H1 (cell line): Measurements from ENCODE around the gene BLVRA. TPM values are rescaled to one million over a fixed set of nuclear protein-coding genes. Genes with fewer than 3 reads are reported as not detected.

ENCODE experiments used
- CTCF ChIA-PET: fragments of 300-600 bp; sonication (Branson Sonifier 250); formaldehyde crosslinking; loops from one replicate; lab custom pipeline; 2021; ENCODE audit not compliant: partially characterized antibody; lab: Charles Lee
- POLR2A ChIA-PET: fragments of 300-600 bp; sonication (Branson Sonifier 250); formaldehyde crosslinking; loops from one replicate; lab custom pipeline; 2021; ENCODE audit warnings: inconsistent platforms; ENCODE audit not compliant: partially characterized antibody; lab: Charles Lee
- DNase-seq, 2 experiments: peaks; one replicate each; pipeline versions ENCODE4 v3.0.0 to v3.0.0-alpha.2; 2010 to 2022; ENCODE audit warnings: low spot score in 2 of 2, low read depth in 1 of 2, mixed read lengths in 1 of 2
- FAIRE-seq: peaks from 2 replicates; lab custom pipeline; 2011; peaks lifted over from hg19 to GRCh38; lab: Jason Lieb, UNC
- H2AFZ ChIP-seq: 2 replicates; pipeline ENCODE4 v1.8.1; 2012; ENCODE audit warnings: low read length, inconsistent platforms
- H2AK5ac ChIP-seq: 2 replicates; pipeline ENCODE4 v1.6.1; 2013; ENCODE audit warnings: low read depth, low read length
- H2BK120ac ChIP-seq: replicated peaks from 2 replicates; pipeline ENCODE3; 2013; ENCODE audit warnings: low read depth, low read length, inconsistent platforms
- H2BK12ac ChIP-seq: 2 replicates; pipeline ENCODE4 v1.6.1; 2013; ENCODE audit warnings: low read depth, low read length
- H2BK15ac ChIP-seq: 2 replicates; pipeline ENCODE4 v1.6.1; 2013; ENCODE audit warnings: low read length
- H2BK20ac ChIP-seq: 2 replicates; pipeline ENCODE4 v1.6.1; 2013; ENCODE audit warnings: low read length
- H2BK5ac ChIP-seq: 2 replicates; pipeline ENCODE4 v1.6.1; 2013; ENCODE audit warnings: low read depth, low read length
- H3K14ac ChIP-seq: 2 replicates; pipeline ENCODE4 v1.6.1; 2013; ENCODE audit warnings: inconsistent platforms; ENCODE audit not compliant: insufficient read length
- H3K18ac ChIP-seq: 2 replicates; pipeline ENCODE4 v1.6.1; 2013; ENCODE audit warnings: low read length; ENCODE audit errors: extremely low read depth
- H3K23ac ChIP-seq: 2 replicates; pipeline ENCODE4 v1.6.1; 2013; ENCODE audit warnings: inconsistent platforms; ENCODE audit not compliant: insufficient read length
- H3K23me2 ChIP-seq: 2 replicates; pipeline ENCODE4 v1.6.1; 2013; ENCODE audit warnings: low read depth, low read length
- H3K27ac ChIP-seq: 2 replicates; pipeline ENCODE4 v1.6.1; 2011; ENCODE audit warnings: low read depth, low read length, inconsistent platforms
- H3K27me3 ChIP-seq, 4 experiments: replicated peaks in 1 of 4; 1 replicate in 1 of 4; 2 replicates in 3 of 4; pipeline versions ENCODE4 v1.6.1 to v1.8.1; 2011 to 2013; ENCODE audit warnings: low read length in 3 of 4, mild to moderate bottlenecking in 3 of 4, inconsistent platforms in 2 of 4, mixed read lengths in 2 of 4, moderate library complexity in 1 of 4; ENCODE audit not compliant: control insufficient read depth in 3 of 4, insufficient read depth in 3 of 4; ENCODE audit errors: extremely low read depth in 1 of 4
- H3K36me3 ChIP-seq, 4 experiments: 2 replicates each; pipeline versions ENCODE4 v1.6.1 to v1.8.1; 2011 to 2013; ENCODE audit warnings: mild to moderate bottlenecking in 4 of 4, low read length in 3 of 4, moderate library complexity in 2 of 4, control low read depth in 1 of 4, inconsistent platforms in 1 of 4; ENCODE audit not compliant: insufficient read depth in 4 of 4, control insufficient read depth in 2 of 4
- H3K4ac ChIP-seq: replicated peaks from 2 replicates; pipeline ENCODE3; 2013; ENCODE audit warnings: low read length, low read depth, mixed read lengths, inconsistent platforms; ENCODE audit not compliant: insufficient read length
- H3K4me1 ChIP-seq, 4 experiments: replicated peaks in 1 of 4; 1 replicate in 1 of 4; 2 replicates in 3 of 4; pipeline versions ENCODE4 v1.6.1 to v1.8.1; 2011 to 2013; ENCODE audit warnings: low read length in 3 of 4, inconsistent platforms in 2 of 4, mixed read lengths in 1 of 4; ENCODE audit not compliant: insufficient read depth in 4 of 4, control insufficient read depth in 3 of 4
- H3K4me2 ChIP-seq, 2 experiments: 2 replicates each; pipeline versions ENCODE4 v1.6.1 to v1.8.1; 2011 to 2013; ENCODE audit warnings: low read depth in 2 of 2, low read length in 2 of 2, control low read depth in 1 of 2, inconsistent platforms in 1 of 2, mild to moderate bottlenecking in 1 of 2; ENCODE audit not compliant: insufficient read depth in 1 of 2
- H3K4me3 ChIP-seq, 4 experiments: fragments of 200-600, 300-600 bp in 1 of 4; sonication (generic), shearing (Covaris generic), sonication (Bioruptor Twin) in 1 of 4; 2 replicates each; pipeline versions ENCODE4 v1.5.1 to v1.8.1; 2011 to 2016; ENCODE audit warnings: low read length in 4 of 4, low read depth in 3 of 4, control low read depth in 2 of 4, inconsistent platforms in 2 of 4, mild to moderate bottlenecking in 2 of 4, mixed read lengths in 1 of 4, moderate library complexity in 1 of 4; ENCODE audit not compliant: insufficient read depth in 2 of 4; ENCODE audit errors: extremely low read depth in 1 of 4
- H3K56ac ChIP-seq: replicated peaks from 2 replicates; pipeline ENCODE3; 2013; ENCODE audit warnings: low read depth, mild to moderate bottlenecking, mixed read lengths, low read length, inconsistent platforms; ENCODE audit not compliant: insufficient read length
- H3K79me1 ChIP-seq: 2 replicates; pipeline ENCODE4 v1.6.1; 2013; ENCODE audit warnings: low read depth, low read length, control low read depth
- H3K79me2 ChIP-seq, 2 experiments: 2 replicates each; pipeline versions ENCODE4 v1.6.1 to v1.8.1; 2012 to 2013; ENCODE audit warnings: low read length in 2 of 2, mild to moderate bottlenecking in 2 of 2, inconsistent platforms in 1 of 2; ENCODE audit not compliant: insufficient read depth in 2 of 2, control insufficient read depth in 1 of 2
- H3K9ac ChIP-seq, 4 experiments: replicated peaks in 1 of 4; 1 replicate in 1 of 4; 2 replicates in 3 of 4; pipeline versions ENCODE4 v1.6.1 to v1.8.1; 2011 to 2013; ENCODE audit warnings: low read depth in 3 of 4, low read length in 3 of 4, control low read depth in 2 of 4, mild to moderate bottlenecking in 2 of 4, moderate library complexity in 2 of 4, inconsistent platforms in 1 of 4; ENCODE audit errors: extremely low read depth in 1 of 4
- H3K9me3 ChIP-seq, 2 experiments: 2 replicates each; pipeline versions ENCODE4 v1.6.1 to v1.8.1; 2012 to 2013; ENCODE audit warnings: mild to moderate bottlenecking in 2 of 2, moderate library complexity in 2 of 2, control low read depth in 1 of 2, inconsistent platforms in 1 of 2, low read depth in 1 of 2, low read length in 1 of 2, mixed read lengths in 1 of 2; ENCODE audit not compliant: insufficient read depth in 2 of 2
- H4K20me1 ChIP-seq, 2 experiments: replicated peaks in 1 of 2; 2 replicates each; pipeline versions ENCODE3 to v1.8.1; 2011 to 2013; ENCODE audit warnings: inconsistent platforms in 2 of 2, low read length in 2 of 2, mild to moderate bottlenecking in 1 of 2; ENCODE audit not compliant: insufficient read depth in 2 of 2, control insufficient read depth in 1 of 2
- H4K5ac ChIP-seq: 2 replicates; pipeline ENCODE4 v1.6.1; 2013; ENCODE audit warnings: low read length, low read depth, mixed read lengths, inconsistent platforms; ENCODE audit not compliant: insufficient read length
- H4K8ac ChIP-seq: 2 replicates; pipeline ENCODE4 v1.8.0; 2013; ENCODE audit warnings: mild to moderate bottlenecking, moderate library complexity, low read length, inconsistent platforms; ENCODE audit not compliant: insufficient read depth; ENCODE audit errors: extremely low read depth
- H4K91ac ChIP-seq: replicated peaks from 2 replicates; pipeline ENCODE3; 2013; ENCODE audit warnings: low read length, mixed read lengths, inconsistent platforms; ENCODE audit not compliant: insufficient read length
- CHD2 ChIP-seq: IDR thresholded peaks from 2 replicates; pipeline ENCODE4 v1.6.1; 2012; ENCODE audit warnings: low read length, improper control_type of control experiment
- GTF2F1 ChIP-seq: IDR thresholded peaks from 2 replicates; pipeline ENCODE4 v1.6.1; 2012; ENCODE audit warnings: low read depth, low read length, improper control_type of control experiment, borderline replicate concordance
- JUN ChIP-seq: IDR thresholded peaks from 2 replicates; pipeline ENCODE4 v1.6.1; 2011; ENCODE audit warnings: low read depth, mild to moderate bottlenecking, improper control_type of control experiment, low read length
- RFX5 ChIP-seq: IDR thresholded peaks from 2 replicates; pipeline ENCODE4 v1.6.1; 2011; ENCODE audit warnings: low read depth, low read length, improper control_type of control experiment, borderline replicate concordance
- SIN3A ChIP-seq, 2 experiments: IDR thresholded peaks in 1 of 2; conservative IDR thresholded peaks in 1 of 2; 2 replicates each; pipeline ENCODE4 v1.6.1; 2011 to 2012; ENCODE audit warnings: low read length in 2 of 2, improper control_type of control experiment in 1 of 2, low read depth in 1 of 2, mild to moderate bottlenecking in 1 of 2
- SIRT6 ChIP-seq: IDR thresholded peaks from one replicate; pipeline ENCODE4 v1.7.1; 2012; ENCODE audit warnings: low read length, inconsistent platforms
- SP1 ChIP-seq: IDR thresholded peaks from 2 replicates; pipeline ENCODE4 v1.6.1; 2011; ENCODE audit warnings: low read depth, low read length
- TAF7 ChIP-seq: optimal IDR thresholded peaks from 2 replicates; pipeline ENCODE3; 2011; ENCODE audit warnings: low read depth, mild to moderate bottlenecking, inconsistent platforms, low read length, moderate library complexity, borderline replicate concordance
- ZNF274 ChIP-seq: IDR thresholded peaks from 2 replicates; pipeline ENCODE4 v1.7.0; 2012; ENCODE audit warnings: low read length, borderline replicate concordance; ENCODE audit errors: extremely low read depth
- WGBS, 2 experiments: shearing (Covaris generic) in 1 of 2; methylation state at CpG; one replicate each; pipeline versions ENCODE4 v1.1.6 to v1.1.7; 2013 to 2015; ENCODE audit warnings: low lambda C conversion rate in 2 of 2, mixed read lengths in 2 of 2, inconsistent platforms in 1 of 2, low coverage in 1 of 2, missing lambda C conversion rate in 1 of 2; ENCODE audit not compliant: insufficient replicate concordance in 2 of 2, insufficient coverage in 1 of 2, insufficient read length in 1 of 2; ENCODE audit errors: extremely low coverage in 1 of 2, missing lambda C conversion rate in 1 of 2; 5-methylcytosine and 5-hydroxymethylcytosine counted together
- polyA plus RNA-seq, 7 experiments: library from polyadenylated mRNA; depleted of rRNA in 3 of 7; stranded (reverse) in 5 of 7; unstranded in 2 of 7; fragments of >200 nt in 5 of 7; fragments of 200-250 nt in 2 of 7; gene quantifications; 1 replicate in 5 of 7; 2 replicates in 1 of 7; 4 replicates in 1 of 7; pipeline versions ENCODE4 v1.2.1 to v1.2.3, GENCODE V29; 2011 to 2013; ENCODE audit warnings: missing spikeins in 2 of 7, mixed read lengths in 2 of 7
- total RNA-seq: library from RNA; stranded (reverse); fragmentation: NEBNext Ultra II Directional; extraction: Animal tissue kit (Norgen Biotek cat#: 25700); gene quantifications from 2 replicates; pipeline ENCODE4 v1.2.1, GENCODE V29; 2021
- TF ChIP-seq, protein P1 (sequence below): IDR thresholded peaks from 2 replicates; pipeline ENCODE4 v1.6.1; 2012; ENCODE audit warnings: low read length, inconsistent platforms

Gene BLVRA
- total and polyA plus RNA-seq, 2 of the 8 experiments (the other 6 are each of a cell fraction or from before 2014, with no cell fraction given), result 16.1 to 37.1 TPM

DNA sequence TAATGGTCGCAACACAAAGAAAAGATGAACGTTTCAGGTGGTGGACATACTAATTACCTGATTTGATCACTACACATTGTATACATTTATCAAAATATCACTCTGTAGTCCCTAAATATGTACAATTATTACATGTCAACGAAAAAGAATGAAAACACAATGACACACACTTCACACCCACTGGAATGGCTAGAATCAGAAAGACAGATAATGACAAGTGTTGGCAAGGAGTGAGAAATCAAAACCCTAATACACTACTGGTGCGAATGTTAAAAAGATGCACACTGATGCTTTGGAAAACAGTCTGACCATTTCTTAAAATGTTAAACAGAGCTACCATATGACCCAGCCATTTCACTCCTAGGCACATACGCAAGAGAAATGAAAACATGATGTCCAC, 31.5 kb upstream of the BLVRA start:
- H3K14ac ChIP-seq, result no peak overlapping the region
- no peaks in the 10 kb centered on the region for H3K27me3 ChIP-seq
- no peak overlapping the region for H2BK15ac ChIP-seq
- no peak for DNase-seq
- H2BK120ac ChIP-seq, result no peak overlapping the region
- ChIA-PET CTCF (no interaction called here), POLR2A (no interaction called here)
- no peaks in the 10 kb centered on the region for H3K9me3 ChIP-seq
- no peaks in the 10 kb centered on the region for H3K4me1 ChIP-seq
- H4K91ac ChIP-seq, result no peak overlapping the region
- no peaks in the 10 kb centered on the region for H3K79me1 ChIP-seq
- H3K23ac ChIP-seq, result no peak overlapping the region
- peaks cover 21 to 72% of the 10 kb centered on the region in 2 experiments for H3K79me2 ChIP-seq
- no peak overlapping the region for H2BK5ac ChIP-seq
- peaks cover 0 to 11% of the 10 kb centered on the region in 2 experiments for H4K20me1 ChIP-seq
- FAIRE-seq, result no peak
- H3K23me2 ChIP-seq, result no peaks in the 10 kb centered on the region; the same call in 1 of the 2 replicates
- no peak overlapping the region for H3K18ac ChIP-seq
- no peak overlapping the region for H3K9ac ChIP-seq
- no peak overlapping the region for H4K8ac ChIP-seq
- TF ChIP-seq RFX5 (no peak), ZNF274 (no peak), SIN3A (conservative IDR thresholded peaks at IDR 0.05 in 1 of 2, IDR thresholded peaks at IDR 0.05 in 1 of 2; ENCODE audit: low read depth in 1 of 2, low read length in 2 of 2) (no peak), JUN (no peak), GTF2F1 (no peak), SIRT6 (no peak), CHD2 (no peak), SP1 (no peak), TAF7 (no peak)
- TF ChIP-seq, protein P1, sequence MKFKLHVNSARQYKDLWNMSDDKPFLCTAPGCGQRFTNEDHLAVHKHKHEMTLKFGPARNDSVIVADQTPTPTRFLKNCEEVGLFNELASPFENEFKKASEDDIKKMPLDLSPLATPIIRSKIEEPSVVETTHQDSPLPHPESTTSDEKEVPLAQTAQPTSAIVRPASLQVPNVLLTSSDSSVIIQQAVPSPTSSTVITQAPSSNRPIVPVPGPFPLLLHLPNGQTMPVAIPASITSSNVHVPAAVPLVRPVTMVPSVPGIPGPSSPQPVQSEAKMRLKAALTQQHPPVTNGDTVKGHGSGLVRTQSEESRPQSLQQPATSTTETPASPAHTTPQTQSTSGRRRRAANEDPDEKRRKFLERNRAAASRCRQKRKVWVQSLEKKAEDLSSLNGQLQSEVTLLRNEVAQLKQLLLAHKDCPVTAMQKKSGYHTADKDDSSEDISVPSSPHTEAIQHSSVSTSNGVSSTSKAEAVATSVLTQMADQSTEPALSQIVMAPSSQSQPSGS, result no peak
- TF ChIP-seq, all 59 proteins: peak for 0
- Histone ChIP-seq H3K4ac (no peak overlapping the region), H3K56ac (no peak overlapping the region), H4K5ac (no peak overlapping the region), H3K27ac (no peak overlapping the region), H3K36me3 (no peaks in the 10 kb centered on the region), H3K4me3 (peak overlapping the region in 1 of 4 experiments; percentile 3; a peak in 1 of 8 replicates), H2AFZ (no peak overlapping the region), H2BK12ac (no peak overlapping the region), H3K4me2 (peak overlapping the region in 1 of 2 experiments; percentile 20; a peak in 1 of 4 replicates), H2AK5ac (no peak overlapping the region), H2BK20ac (no peak overlapping the region)
- 88% methylated on average over 5 of the region's 5 CpGs; no CpG with 5 or more reads in 1 of the 2 experiments for WGBS, 2 experiments
